SJSA1 (cell line): Measurements from ENCODE around the gene KLF2. TPM values are rescaled to one million over a fixed set of nuclear protein-coding genes. Genes with fewer than 3 reads are reported as not detected.

Experiments
- DNase-seq, 2 experiments: peaks; one replicate each; pipeline ENCODE4 v3.0.0-alpha.2; 2015 to 2020; ENCODE audit warnings: low spot score in 2 of 2, low read depth in 1 of 2
- H3K27ac ChIP-seq: fragments of 250-450 bp; sonication (Bioruptor Pico); 2 replicates; pipeline ENCODE4 v1.5.1; 2020; ENCODE audit warnings: mild to moderate bottlenecking, moderate library complexity
- H3K27me3 ChIP-seq: fragments of 250-450 bp; sonication (Bioruptor Pico); replicated peaks from 2 replicates; pipeline ENCODE4 v1.5.1; 2020; ENCODE audit warnings: mild to moderate bottlenecking, moderate library complexity
- H3K36me3 ChIP-seq: fragments of 250-450 bp; sonication (Bioruptor Pico); 2 replicates; pipeline ENCODE4 v1.5.1; 2020; ENCODE audit warnings: mild to moderate bottlenecking
- H3K4me1 ChIP-seq: fragments of 250-450 bp; sonication (Bioruptor Pico); replicated peaks from 2 replicates; pipeline ENCODE4 v1.6.1; 2021; ENCODE audit warnings: mild to moderate bottlenecking
- H3K4me3 ChIP-seq: fragments of 250-450 bp; sonication (Bioruptor Pico); 2 replicates; pipeline ENCODE4 v1.5.1; 2020; ENCODE audit warnings: mild to moderate bottlenecking
- H3K9me3 ChIP-seq: fragments of 250-450 bp; sonication (Bioruptor Pico); replicated peaks from 2 replicates; pipeline ENCODE4 v1.5.1; 2020; ENCODE audit warnings: mild to moderate bottlenecking
- total RNA-seq: library from RNA; depleted of rRNA; stranded (reverse); fragments of >200 nt; shearing (Covaris generic); gene quantifications from 2 replicates; pipeline ENCODE4 v1.2.3, GENCODE V29; 2014; rRNA removed

KLF2 gene
- total RNA-seq, 1 experiment from 2014 or later, result 15.2 TPM

- no peak for DNase-seq
- Histone ChIP-seq H3K27me3 (no peaks in the 10 kb centered on the region), H3K27ac (no peak overlapping the region), H3K4me1 (peaks cover 50% of the 10 kb centered on the region), H3K4me3 (no peak overlapping the region), H3K9me3 (no peaks in the 10 kb centered on the region), H3K36me3 (peaks cover 28% of the 10 kb centered on the region)
Measured at GRCh38 chr19:16375157-16375935, 50.7 kb downstream of the KLF2 start.

GRCh38 chr19:16375936-16376185, 51.2 kb downstream of the KLF2 start:
- Histone ChIP-seq H3K4me3 (no peak overlapping the region), H3K27ac (no peak overlapping the region), H3K36me3 (peaks cover 28% of the 10 kb centered on the region), H3K27me3 (no peaks in the 10 kb centered on the region), H3K4me1 (peaks cover 45% of the 10 kb centered on the region), H3K9me3 (no peaks in the 10 kb centered on the region)
- no peak for DNase-seq

- Histone ChIP-seq H3K4me1 (peaks cover 41% of the 10 kb centered on the region), H3K9me3 (no peaks in the 10 kb centered on the region), H3K4me3 (no peak overlapping the region), H3K27ac (no peak overlapping the region), H3K36me3 (peaks cover 32% of the 10 kb centered on the region), H3K27me3 (no peaks in the 10 kb centered on the region)
- DNase-seq, result no peak
Measured at GRCh38 chr19:16376241-16376640, 51.6 kb downstream of the KLF2 start.

- H3K27ac ChIP-seq, result no peak overlapping the region
- no peaks in the 10 kb centered on the region for H3K9me3 ChIP-seq
- H3K4me1 ChIP-seq, result peaks cover 37% of the 10 kb centered on the region
- H3K27me3 ChIP-seq, result no peaks in the 10 kb centered on the region
- no peak overlapping the region for H3K4me3 ChIP-seq
- no peak for DNase-seq
- H3K36me3 ChIP-seq, result peaks cover 36% of the 10 kb centered on the region
Measured at GRCh38 chr19:16376649-16377048, 52.0 kb downstream of the KLF2 start.

- Histone ChIP-seq H3K4me1 (peaks cover 32% of the 10 kb centered on the region), H3K4me3 (no peak overlapping the region), H3K27me3 (no peaks in the 10 kb centered on the region), H3K9me3 (no peaks in the 10 kb centered on the region), H3K27ac (no peak overlapping the region), H3K36me3 (peaks cover 40% of the 10 kb centered on the region)
- no peak for DNase-seq
Measured at GRCh38 chr19:16377521-16377920, 52.9 kb downstream of the KLF2 start.

Other genes starting within 250 kb of the KLF2 start
- gene TPM4, start 248.3 kb upstream of the KLF2 start, total RNA-seq, result 1,990 and 2,203 TPM in 2 replicates
- gene RAB8A, start 212.9 kb upstream of the KLF2 start, total RNA-seq, result 44.8 and 69.5 TPM in 2 replicates
- not detected in 2 replicates for gene HSH2D, start 181.1 kb upstream of the KLF2 start, total RNA-seq
- not detected in 2 replicates for gene CIB3, start 151.3 kb upstream of the KLF2 start, total RNA-seq
- gene FAM32A, start 139.4 kb upstream of the KLF2 start, total RNA-seq, result 133 and 162 TPM in 2 replicates
- 65.6 and 103 TPM in 2 replicates for gene AP1M1, start 126.9 kb upstream of the KLF2 start, total RNA-seq
- gene EPS15L1, start 147.1 kb downstream of the KLF2 start, total RNA-seq, result 6.8 and 8.2 TPM in 2 replicates
- not detected in 2 replicates for gene CALR3, start 171.3 kb downstream of the KLF2 start, total RNA-seq
- 1.2 and 3.0 TPM in 2 replicates for gene C19orf44, start 171.6 kb downstream of the KLF2 start, total RNA-seq
- 3.8 and 4.3 TPM in 2 replicates for gene CHERP, start 217.6 kb downstream of the KLF2 start, total RNA-seq
- gene SLC35E1, start 247.6 kb downstream of the KLF2 start, total RNA-seq, result 13.1 and 24.7 TPM in 2 replicates